ENCODE measurements around the gene RAB8B.

Gene RAB8B

DNA sequence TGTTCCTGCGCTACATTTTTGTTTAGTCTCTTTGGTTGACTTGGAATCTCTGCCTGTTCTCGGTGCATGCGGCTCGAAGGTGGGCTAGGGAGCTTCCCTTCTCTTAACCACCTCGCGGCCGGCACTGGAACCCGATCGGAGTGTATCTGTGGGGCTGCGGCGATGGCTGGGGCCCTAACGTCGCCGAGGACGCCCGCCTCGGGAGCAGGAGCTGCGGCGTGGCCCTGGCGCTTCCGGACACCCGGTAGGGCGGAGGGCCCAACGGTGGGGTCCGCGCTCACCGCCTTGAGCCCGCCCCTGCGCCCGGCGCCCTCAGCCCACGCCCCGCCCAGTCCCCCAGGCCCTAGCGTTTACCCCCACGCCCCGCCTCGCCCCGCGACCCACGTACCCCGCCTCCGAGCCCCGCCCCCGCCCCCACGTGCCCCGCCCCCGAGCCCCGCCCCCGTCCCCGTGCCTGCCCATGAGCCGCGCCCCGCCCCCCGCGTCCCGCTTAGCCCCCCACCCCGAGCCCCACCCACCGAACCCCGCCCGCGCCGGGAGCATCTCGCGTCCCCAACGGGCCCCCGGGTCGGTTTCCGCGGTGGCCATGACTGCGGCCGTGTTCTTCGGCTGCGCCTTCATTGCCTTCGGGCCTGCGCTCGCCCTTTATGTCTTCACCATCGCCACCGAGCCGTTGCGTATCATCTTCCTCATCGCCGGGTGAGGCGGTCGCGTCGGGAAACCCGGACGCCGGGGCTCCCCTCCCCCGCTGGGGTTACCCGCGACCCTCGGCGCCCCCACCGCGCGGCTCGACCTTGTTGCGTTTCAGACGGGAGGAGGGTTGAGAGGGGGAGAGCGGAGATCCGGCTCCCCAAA, 87.9 kb downstream of the RAB8B start, which contains the start of gene APH1B:
TSS of gene APH1B (plus strand) at position 568 of the 855 bp plus-strand sequence. CDS start at position 587, 19 bp downstream.
- DNase-seq = peak; percentile 84

DNA sequence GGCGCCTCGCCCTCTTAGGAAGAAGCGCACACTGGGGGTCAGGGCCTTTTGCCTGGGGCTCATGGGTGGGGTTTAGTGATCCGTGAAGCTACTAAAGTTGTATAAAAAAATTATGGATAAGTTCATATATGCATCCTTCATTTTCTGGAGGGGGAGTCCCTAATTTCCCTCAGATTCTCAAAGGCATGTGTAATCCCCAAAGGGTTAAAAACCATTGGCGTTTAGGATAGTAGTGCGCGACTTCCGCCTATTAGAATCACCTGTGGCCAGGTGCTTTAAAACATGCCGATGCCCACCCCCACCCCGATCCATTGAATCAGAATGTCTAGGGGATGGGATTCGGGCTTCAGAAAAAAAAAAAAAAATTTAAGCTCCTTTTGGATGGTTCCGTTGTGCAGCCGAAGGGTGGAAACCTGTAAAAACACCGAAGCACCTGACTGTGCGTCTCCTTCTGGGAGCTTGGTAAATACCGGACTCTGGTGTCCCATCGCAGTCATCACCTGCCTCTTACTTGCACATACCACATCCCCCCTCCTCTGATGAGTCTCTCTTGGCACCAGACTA, 88.6 kb downstream of the RAB8B start:
- DNase-seq = no peak

DNA sequence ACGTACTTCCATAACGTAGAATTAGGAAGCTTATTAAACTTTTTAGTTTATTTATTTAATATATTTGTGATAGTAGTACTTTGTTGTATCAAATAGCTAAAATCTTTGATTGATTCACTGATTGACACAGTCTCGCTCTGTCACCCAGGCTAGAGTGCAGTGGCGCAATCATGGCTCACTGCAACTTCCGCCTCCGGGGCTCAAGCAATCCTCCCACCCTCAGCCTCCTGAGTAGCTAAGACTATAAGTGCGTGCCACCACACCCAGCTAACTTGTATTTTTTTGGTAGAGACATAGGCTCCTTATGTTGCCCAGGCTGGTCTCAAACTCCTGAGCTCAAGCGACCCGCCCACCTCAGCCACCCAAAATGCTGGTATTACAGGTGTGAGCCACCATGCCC, 93.7 kb downstream of the RAB8B start:
- DNase-seq = no peak

GRCh38 chr15:63284335-63284734, 94.9 kb downstream of the RAB8B start:
- no peak for DNase-seq

GRCh38 chr15:63287109-63287508, 97.7 kb downstream of the RAB8B start:
- no peak for DNase-seq

- no peak for DNase-seq
These were observed 98.9 kb downstream of the RAB8B start for GRCh38 chr15:63288342-63288741.

GRCh38 chr15:63288778-63289378, 99.5 kb downstream of the RAB8B start:
- DNase-seq = no peak

GRCh38 chr15:63291507-63291906, 102.1 kb downstream of the RAB8B start:
- DNase-seq = no peak

- no peak for DNase-seq
These were observed 102.8 kb downstream of the RAB8B start for GRCh38 chr15:63292241-63292640.

DNA sequence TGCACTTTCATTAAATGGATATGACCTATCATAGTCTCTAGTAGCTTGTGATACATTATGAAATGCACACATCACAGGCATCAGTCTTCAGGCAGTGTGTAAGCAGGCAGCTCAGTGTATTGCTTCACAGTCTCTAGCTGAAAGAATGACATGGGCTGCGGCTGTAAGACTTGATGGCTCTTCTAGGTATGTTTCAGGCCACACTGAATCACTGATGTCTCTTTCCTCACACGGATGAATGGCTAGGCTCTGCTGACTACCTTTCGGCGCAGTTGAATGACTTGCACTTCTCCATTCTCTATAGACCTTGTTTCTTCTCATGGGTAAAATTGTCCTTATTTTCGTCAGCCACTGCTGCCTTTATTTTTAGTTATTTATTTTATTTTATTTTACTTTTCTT, 103.4 kb downstream of the RAB8B start:
- no peak for DNase-seq

GRCh38 chr15:63294359-63294758, 105.0 kb downstream of the RAB8B start:
- no peak for DNase-seq

DNA sequence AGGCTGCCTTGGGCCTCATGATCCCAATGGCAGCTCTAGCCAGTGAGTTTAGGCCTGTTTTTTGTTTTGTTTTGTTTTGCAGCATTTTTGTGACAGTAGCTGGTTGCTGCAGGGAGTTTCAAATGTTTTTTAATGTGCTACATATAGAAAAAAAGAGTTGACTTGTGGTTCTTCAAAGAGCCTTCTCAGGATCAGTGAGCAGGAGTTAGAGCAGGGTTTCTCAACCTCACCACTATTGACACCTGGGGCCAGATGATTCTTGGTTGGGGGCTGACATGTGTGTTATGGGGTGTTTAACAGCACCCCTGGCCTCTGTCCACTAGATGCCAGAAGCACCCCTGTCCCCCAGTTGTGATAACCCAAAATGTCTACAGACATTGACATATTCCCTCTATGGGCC, 105.9 kb downstream of the RAB8B start:
- no peak for DNase-seq

- DNase-seq = no peak
These were observed 106.8 kb downstream of the RAB8B start for GRCh38 chr15:63296195-63296594.

DNA sequence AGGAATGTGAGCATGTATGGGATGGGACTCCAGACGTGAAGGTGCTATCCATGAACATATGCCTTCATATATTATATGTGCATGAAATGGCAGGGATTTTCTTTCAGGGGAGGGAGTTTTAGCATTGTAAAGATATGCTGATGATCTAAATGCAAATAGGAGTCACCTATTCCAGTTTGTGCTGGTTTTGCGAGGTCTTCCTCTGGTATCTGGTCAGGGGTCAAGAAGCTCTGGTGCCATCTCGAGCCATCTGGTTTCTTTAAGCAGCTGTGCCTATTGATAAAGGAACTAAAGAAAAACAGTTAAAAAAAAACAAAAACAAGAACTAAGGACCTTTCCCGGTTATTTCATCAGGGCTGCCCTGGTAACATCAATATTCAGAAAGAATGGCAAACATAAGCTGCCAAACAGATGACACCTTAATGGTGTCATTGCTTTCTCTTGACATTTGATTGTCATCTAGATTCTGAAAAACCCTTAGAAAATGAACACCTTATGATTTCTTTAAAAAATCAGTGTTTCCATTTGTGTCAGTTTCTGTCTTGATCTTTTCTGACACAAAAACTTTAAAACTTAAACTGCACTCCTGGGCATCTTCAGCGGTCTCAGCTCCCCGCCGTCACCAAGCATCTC, 110.7 kb downstream of the RAB8B start:
- no peak for DNase-seq

DNA sequence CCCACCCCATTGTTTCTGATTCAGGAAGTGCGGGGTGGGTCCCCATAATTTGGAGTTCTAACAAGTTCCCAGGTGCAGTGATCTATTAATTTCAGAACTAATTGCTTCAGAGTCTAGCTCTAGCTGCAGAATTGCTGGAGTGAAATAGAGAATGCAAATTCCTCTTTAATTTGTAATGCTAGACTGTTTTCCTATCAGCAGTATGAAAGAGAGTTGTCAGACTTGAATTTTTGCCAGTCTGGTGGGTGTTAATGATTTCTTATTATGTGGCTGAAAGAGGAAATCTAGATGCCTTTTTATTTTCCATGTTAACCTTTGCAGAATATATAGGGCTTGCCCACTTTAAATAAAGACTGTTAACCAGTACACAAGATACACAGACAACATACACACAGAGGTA, 111.7 kb downstream of the RAB8B start:
- DNase-seq = no peak

DNA sequence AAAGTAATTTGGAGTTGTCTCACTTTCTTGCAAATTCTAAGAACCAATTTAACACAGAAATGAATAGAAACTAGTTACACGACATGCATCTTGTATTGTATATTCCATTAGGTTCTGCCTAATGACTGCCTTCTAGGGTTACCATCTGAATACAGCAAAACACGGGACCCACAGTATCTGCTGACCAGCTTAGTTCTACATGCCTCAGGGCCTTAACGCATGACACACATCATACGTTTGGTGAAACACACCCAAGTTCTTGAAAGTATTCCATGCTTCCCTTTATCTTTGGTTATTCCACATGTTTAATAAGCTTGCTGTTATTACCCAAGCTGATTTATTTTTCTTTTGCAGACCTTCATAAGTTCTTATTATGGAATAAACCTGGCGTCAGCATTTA, 115.9 kb downstream of the RAB8B start:
- DNase-seq = no peak

DNA sequence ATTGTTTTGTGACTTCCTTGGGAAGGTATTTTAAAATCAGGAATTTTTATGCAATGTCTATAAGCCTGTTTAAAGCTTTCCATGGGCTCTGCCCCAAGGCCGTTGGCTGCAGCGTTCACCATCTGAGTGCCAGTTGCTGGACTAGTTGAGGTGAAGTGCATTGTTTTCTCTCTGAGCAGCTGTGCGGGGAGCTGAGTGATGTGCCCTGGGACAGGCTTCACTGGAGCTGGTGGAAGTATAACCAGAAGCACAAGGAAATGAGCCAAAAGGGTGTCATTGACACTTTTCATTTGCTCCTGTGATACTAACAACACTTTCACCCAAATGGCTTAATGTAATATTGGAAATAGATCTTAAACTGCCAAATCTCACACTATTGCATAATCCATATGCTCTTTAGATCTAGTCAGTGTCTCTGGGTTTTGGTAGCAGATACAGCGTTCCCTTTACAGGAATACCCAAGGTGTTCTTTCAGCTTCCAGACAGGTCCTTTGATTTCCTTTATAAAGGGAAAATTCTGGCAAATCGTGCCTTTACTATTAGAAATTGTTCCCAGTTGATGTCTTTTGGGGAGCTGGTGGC, 117.2 kb downstream of the RAB8B start:
- no peak for DNase-seq

DNA sequence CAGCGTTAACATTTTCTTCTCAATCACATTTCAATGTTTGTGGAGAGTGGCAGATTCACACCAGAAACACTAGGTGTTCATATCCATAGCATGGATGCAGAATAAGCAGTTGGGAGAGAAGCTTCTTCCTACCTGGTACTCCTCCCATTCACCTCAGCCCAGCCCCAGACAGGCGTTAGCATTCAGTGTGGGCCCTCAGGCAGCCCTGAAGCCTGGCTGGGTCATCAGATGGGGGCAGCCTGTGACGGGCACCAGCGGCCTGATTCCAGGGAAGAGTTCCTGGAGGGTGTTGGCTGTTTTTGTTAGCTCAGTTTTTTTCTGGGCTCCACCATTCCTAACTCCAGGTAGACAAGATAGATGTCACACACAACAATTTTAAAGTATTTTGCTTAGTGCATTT, 119.1 kb downstream of the RAB8B start:
- no peak for DNase-seq

DNA sequence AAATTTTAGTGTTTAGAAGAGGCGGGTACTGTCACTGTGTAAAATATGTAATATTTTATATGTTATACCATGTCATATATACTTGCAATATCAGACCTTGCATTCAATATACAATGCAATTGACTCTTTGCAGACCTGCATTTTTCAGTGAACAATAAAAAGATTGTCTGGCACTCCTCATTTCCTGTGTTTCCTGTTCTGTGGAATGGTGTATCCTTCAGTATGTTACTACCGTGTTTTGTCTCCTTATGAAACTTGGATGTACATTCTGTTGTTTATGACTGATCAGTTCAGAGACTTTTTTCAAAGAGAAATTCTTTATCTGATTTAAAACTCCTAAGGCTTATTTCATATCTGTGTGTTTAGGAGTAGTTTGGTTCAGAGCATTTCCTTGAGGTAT, 119.5 kb downstream of the RAB8B start:
- no peak for DNase-seq

DNA sequence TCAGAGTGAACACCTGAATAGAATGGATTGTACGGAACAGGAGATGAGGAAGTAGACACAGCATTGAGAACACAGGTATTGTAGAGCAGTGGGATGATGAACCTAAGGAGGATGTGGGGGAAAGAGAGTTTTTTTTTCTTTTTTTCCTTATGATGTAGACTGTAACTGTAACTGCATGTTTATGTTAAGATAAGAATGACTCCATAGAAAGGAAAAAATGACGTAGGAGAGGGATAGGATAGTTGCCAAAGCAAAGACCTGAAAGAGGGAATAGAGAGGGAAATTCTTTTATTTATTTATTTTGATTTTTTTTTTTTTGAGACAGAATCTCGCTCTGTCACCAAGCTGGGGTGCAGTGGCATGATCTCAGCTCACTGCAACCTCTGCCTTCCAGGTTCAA, 121.2 kb downstream of the RAB8B start:
- no peak for DNase-seq

- DNase-seq = no peak
These were observed 122.9 kb downstream of the RAB8B start for GRCh38 chr15:63312286-63312685.

GRCh38 chr15:63313825-63314224, 124.4 kb downstream of the RAB8B start:
- DNase-seq = no peak

DNA sequence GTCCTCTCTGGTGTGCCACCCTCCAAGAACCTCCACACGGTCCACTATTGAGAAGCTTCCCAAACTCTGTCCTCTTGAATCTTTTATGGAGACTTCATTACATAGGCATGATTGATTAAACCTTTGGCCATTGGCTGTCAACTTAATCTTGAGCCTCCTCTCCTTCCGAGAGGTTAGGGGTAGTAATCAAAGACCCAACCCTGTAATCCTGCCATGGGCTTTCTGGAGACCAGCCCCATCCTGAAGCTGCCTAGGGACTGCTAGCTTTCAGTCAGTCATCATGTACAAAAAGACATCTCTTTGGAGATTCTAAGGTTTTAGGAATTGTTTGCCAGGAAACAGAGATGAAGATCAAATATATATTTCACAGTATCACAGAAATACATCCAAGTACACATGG, 125.0 kb downstream of the RAB8B start:
- DNase-seq = no peak

Measured in stimulated activated CD4-positive, alpha-beta T cell treated with anti-CD3 and anti-CD28 coated beads, Interleukin-15, amount 100 ng/mL, for 24 hours (primary cell).